ENCODE results near the gene C14orf119. TPM values are rescaled to one million over a fixed set of nuclear protein-coding genes. Genes with fewer than 3 reads are reported as not detected.

The C14orf119 gene
- total and polyA plus RNA-seq, 9 of the 15 experiments (the other 6 are each of a cell fraction or from before 2014, with no cell fraction given), result 36.7 to 251 (median 51.8) TPM

- Histone ChIP-seq H3K27ac (ENCODE audit: extremely low read depth, low read depth, low read length) (no peak overlapping the region), H3K9ac (ENCODE audit: insufficient read depth in 1 of 2, low read depth in 2 of 2, low read length in 2 of 2) (no peak overlapping the region), H3K9me3 (replicated peaks; ENCODE audit: control insufficient read depth, insufficient read depth, low read depth, low read length) (no peaks in the 10 kb centered on the region), H3K9me1 (ENCODE audit: control insufficient read depth, insufficient read depth, low read length) (no peaks in the 10 kb centered on the region), H3K4me1 (replicated peaks in 1 of 2; ENCODE audit: control insufficient read depth in 2 of 2, insufficient read depth in 2 of 2, low read length in 2 of 2) (peaks cover 11 to 42% of the 10 kb centered on the region in 2 experiments), H3K27me3 (ENCODE audit: control insufficient read depth in 2 of 2, insufficient read depth in 2 of 2, low read length in 2 of 2) (no peaks in the 10 kb centered on the region), H3K36me3 (ENCODE audit: control insufficient read depth, insufficient read depth, low read length) (peaks cover 49% of the 10 kb centered on the region), H2AFZ (ENCODE audit: low read depth, low read length) (no peak overlapping the region), H3K79me2 (ENCODE audit: control insufficient read depth, insufficient read depth, low read length) (no peaks in the 10 kb centered on the region; the same call in 2 of the 3 replicates), H3K4me2 (ENCODE audit: insufficient read depth, low read length) (no peak overlapping the region), H3K4me3 (no peak overlapping the region), H4K20me1 (replicated peaks; ENCODE audit: control insufficient read depth, insufficient read depth, low read length) (0 out of 2 replicates have a peak, but pooled peaks cover 2% of the 10 kb centered on the region)
- no peak for FAIRE-seq
- ChIA-PET POLR2A (interaction anchor here (0.8 to 2.9 kb wide), 19 partner anchors 10 to 178 kb away, joined by 3 to 23 read pairs (median 4); partner anchors contain the start of genes ACIN1, AJUBA, C14orf119 and PRMT5), CTCF (ENCODE audit: low intra/inter-chr PET ratio) (interaction anchor here (0.5 to 9.2 kb wide), 7 partner anchors 10 to 513 kb away, joined by 3 to 141 read pairs (median 6); no protein-coding TSS in a partner anchor)
- DNase-seq (ENCODE audit: extremely low read depth in 1 of 4, low spot score in 3 of 4), result no peak
- in situ Hi-C loops (cut with MboI) (no loop called here), intact Hi-C loops (cut with micrococcal nuclease) (loop anchor here (1.0 kb wide), 3 partner anchors 73 to 130 kb away; partner anchors contain the start of gene PRMT5)
- WGBS (ENCODE audit: insufficient coverage, low coverage, missing lambda C conversion rate), result 91% methylated on average over 22 of the region's 32 CpGs
- ATAC-seq, result no peak
- TSS peak; percentile 96 for BruUV-seq (replicated peaks)
- TF ChIP-seq ZNF76 (CRISPR knock-in tag; IDR thresholded peaks at IDR 0.05; ENCODE audit: borderline replicate concordance), result no peak
- TF ChIP-seq MXD1 (CRISPR knock-in tag; IDR thresholded peaks at IDR 0.05; ENCODE audit: borderline replicate concordance, poor library complexity, severe bottlenecking), result no peak
- no peak for TF ChIP-seq STAT6 (CRISPR knock-in tag; IDR thresholded peaks at IDR 0.05)
- TF ChIP-seq KDM2B (CRISPR knock-in tag; IDR thresholded peaks at IDR 0.05), result no peak
- TF ChIP-seq XRCC3 (IDR thresholded peaks at IDR 0.05), result no peak
- TF ChIP-seq ZFP91 (CRISPR knock-in tag; IDR thresholded peaks at IDR 0.05), result no peak
- no peak for TF ChIP-seq SNAPC5 (CRISPR knock-in tag; IDR thresholded peaks at IDR 0.05)
- 0 out of 2 replicates have a peak, but pooled peaks have one; percentile 34 for TF ChIP-seq SUPT5H (IDR thresholded peaks at IDR 0.05)
- TF ChIP-seq L3MBTL2 (IDR thresholded peaks at IDR 0.05), result no peak
- TF ChIP-seq ATF2 (CRISPR knock-in tag; IDR thresholded peaks at IDR 0.05), result no peak
- no peak for TF ChIP-seq ZNF75A (CRISPR knock-in tag; IDR thresholded peaks at IDR 0.05)
- TF ChIP-seq GTF2A2 (tag; IDR thresholded peaks at IDR 0.05), result no peak
- TF ChIP-seq POLR2AphosphoS5 (IDR thresholded peaks at IDR 0.05; ENCODE audit: control insufficient read depth, insufficient read depth, low read depth, low read length), result peak; percentile 62
- no peak for TF ChIP-seq ZNF212 (CRISPR knock-in tag; IDR thresholded peaks at IDR 0.05)
- TF ChIP-seq RBFOX2 (IDR thresholded peaks at IDR 0.05; ENCODE audit: low read depth, low read length), result 0 out of 2 replicates have a peak, but pooled peaks have one; percentile 19
These were observed 36.4 kb upstream of the C14orf119 start for GRCh38 chr14:23058654-23059504.

Measured in K562 (cell line).